SU-DHL-6 (cell line): Measurements from ENCODE around the gene NRP1.

Experiments
- H2AFZ ChIP-seq: fragments of 200-600 bp; sonication (generic); 2 replicates; pipeline ENCODE4 v1.6.1; 2014; ENCODE audit warnings: low read depth, mild to moderate bottlenecking, moderate library complexity, mixed read lengths, antibody characterized with exemption, low read length; ENCODE audit not compliant: severe bottlenecking
- H3F3A ChIP-seq: fragments of 200-600 bp; shearing (Covaris generic); 2 replicates; pipeline ENCODE4 v1.6.0; 2016; ENCODE audit warnings: antibody characterized with exemption, mild to moderate bottlenecking; ENCODE audit not compliant: insufficient read depth
- H3K27ac ChIP-seq: fragments of 200-600 bp; sonication (generic); 2 replicates; pipeline ENCODE4 v1.5.1; 2016; ENCODE audit warnings: low read depth, mild to moderate bottlenecking, low read length, moderate library complexity, mixed read lengths
- H3K27me3 ChIP-seq: fragments of 200-600 bp; sonication (generic), shearing (Covaris generic); 2 replicates; pipeline ENCODE4 v1.6.0; 2014; ENCODE audit warnings: mild to moderate bottlenecking, low read length
- H3K36me3 ChIP-seq: fragments of 200-600 bp; sonication (generic); 2 replicates; pipeline ENCODE4 v1.6.1; 2014; ENCODE audit warnings: mild to moderate bottlenecking, low read length, mixed read lengths
- H3K4me2 ChIP-seq: fragments of 300-600, 200-600 bp; shearing (Covaris generic), sonication (generic); 2 replicates; pipeline ENCODE4 v1.6.0; 2014; ENCODE audit warnings: low read length, low read depth, mild to moderate bottlenecking; ENCODE audit not compliant: poor library complexity, severe bottlenecking
- H3K4me3 ChIP-seq: fragments of 200-600 bp; sonication (generic); 2 replicates; pipeline ENCODE4 v1.5.1; 2014; ENCODE audit warnings: antibody characterized with exemption, low read length, mild to moderate bottlenecking, mixed read lengths; ENCODE audit not compliant: insufficient read depth, poor library complexity, severe bottlenecking
- H3K79me2 ChIP-seq: fragments of 200-600 bp; sonication (generic); 2 replicates; pipeline ENCODE4 v1.6.1; 2014; ENCODE audit warnings: mild to moderate bottlenecking, low read length, moderate library complexity; ENCODE audit not compliant: insufficient read depth
- H3K9ac ChIP-seq: fragments of 200-600 bp; sonication (generic); 2 replicates; pipeline ENCODE4 v1.7.0; 2014; ENCODE audit warnings: mild to moderate bottlenecking, low read length
- H3K9me2 ChIP-seq: fragments of 200-600 bp; sonication (generic); replicated peaks from 2 replicates; pipeline ENCODE4 v1.6.1; 2014; ENCODE audit warnings: low read length; ENCODE audit not compliant: insufficient read depth
- H3K9me3 ChIP-seq: fragments of 200-600 bp; sonication (generic); 2 replicates; pipeline ENCODE4 v1.6.1; 2014; ENCODE audit warnings: low read length, mixed read lengths; ENCODE audit not compliant: insufficient read depth
- H4K20me1 ChIP-seq: fragments of 200-600 bp; sonication (generic); 2 replicates; pipeline ENCODE4 v1.6.1; 2014; ENCODE audit warnings: low read depth, mild to moderate bottlenecking, antibody characterized with exemption, low read length, moderate library complexity, mixed read lengths
- EZH2phosphoT487 ChIP-seq: fragments of 200-600 bp; sonication (generic), shearing (Covaris generic); conservative IDR thresholded peaks from 2 replicates; pipeline ENCODE4 v1.6.1; 2018; ENCODE audit warnings: mild to moderate bottlenecking, antibody characterized with exemption, low read length, moderate library complexity, mixed read lengths
- TF ChIP-seq, protein P1 (sequence below): fragments of 200-600 bp; sonication (generic); IDR thresholded peaks from one replicate; pipeline ENCODE4 v1.5.1; 2017; ENCODE audit warnings: antibody characterized with exemption, mild to moderate bottlenecking, low read length, moderate library complexity; ENCODE audit not compliant: insufficient read depth, poor library complexity, severe bottlenecking

Gene NRP1

DNA sequence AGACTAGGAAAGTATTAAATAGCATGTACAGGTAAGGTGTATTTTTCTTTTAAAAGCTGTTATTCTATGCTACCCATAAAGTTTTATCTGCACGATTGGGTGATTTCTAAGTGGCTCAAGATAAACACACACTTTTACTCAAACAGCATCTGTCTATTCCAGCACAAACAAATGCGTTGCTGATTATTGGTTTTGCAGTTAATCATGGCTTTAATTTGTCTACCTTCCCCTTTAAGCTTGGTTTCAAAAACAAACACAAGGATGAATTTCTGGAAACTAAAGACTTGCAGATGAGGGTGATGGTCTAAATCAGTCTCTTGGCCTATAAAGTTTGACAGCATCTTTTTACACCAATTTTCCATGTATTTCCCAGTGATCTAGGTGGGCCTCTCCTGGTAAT lies 94.2 kb downstream of the NRP1 start:
- H2AFZ ChIP-seq = no peak overlapping the region
- H4K20me1 ChIP-seq = no peaks in the 10 kb centered on the region
- H3K9me2 ChIP-seq = no peaks in the 10 kb centered on the region
- H3K4me3 ChIP-seq = no peak overlapping the region
- no peak overlapping the region for H3K27ac ChIP-seq
- no peaks in the 10 kb centered on the region for H3K36me3 ChIP-seq
- TF ChIP-seq, protein P1, sequence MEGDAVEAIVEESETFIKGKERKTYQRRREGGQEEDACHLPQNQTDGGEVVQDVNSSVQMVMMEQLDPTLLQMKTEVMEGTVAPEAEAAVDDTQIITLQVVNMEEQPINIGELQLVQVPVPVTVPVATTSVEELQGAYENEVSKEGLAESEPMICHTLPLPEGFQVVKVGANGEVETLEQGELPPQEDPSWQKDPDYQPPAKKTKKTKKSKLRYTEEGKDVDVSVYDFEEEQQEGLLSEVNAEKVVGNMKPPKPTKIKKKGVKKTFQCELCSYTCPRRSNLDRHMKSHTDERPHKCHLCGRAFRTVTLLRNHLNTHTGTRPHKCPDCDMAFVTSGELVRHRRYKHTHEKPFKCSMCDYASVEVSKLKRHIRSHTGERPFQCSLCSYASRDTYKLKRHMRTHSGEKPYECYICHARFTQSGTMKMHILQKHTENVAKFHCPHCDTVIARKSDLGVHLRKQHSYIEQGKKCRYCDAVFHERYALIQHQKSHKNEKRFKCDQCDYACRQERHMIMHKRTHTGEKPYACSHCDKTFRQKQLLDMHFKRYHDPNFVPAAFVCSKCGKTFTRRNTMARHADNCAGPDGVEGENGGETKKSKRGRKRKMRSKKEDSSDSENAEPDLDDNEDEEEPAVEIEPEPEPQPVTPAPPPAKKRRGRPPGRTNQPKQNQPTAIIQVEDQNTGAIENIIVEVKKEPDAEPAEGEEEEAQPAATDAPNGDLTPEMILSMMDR = no peak
- no peak for TF ChIP-seq EZH2phosphoT487
- H3K9ac ChIP-seq = no peak overlapping the region
- H3K9me3 ChIP-seq = no peaks in the 10 kb centered on the region
- no peaks in the 10 kb centered on the region for H3K79me2 ChIP-seq
- no peaks in the 10 kb centered on the region for H3F3A ChIP-seq
- H3K27me3 ChIP-seq = no peaks in the 10 kb centered on the region
- no peak overlapping the region for H3K4me2 ChIP-seq

DNA sequence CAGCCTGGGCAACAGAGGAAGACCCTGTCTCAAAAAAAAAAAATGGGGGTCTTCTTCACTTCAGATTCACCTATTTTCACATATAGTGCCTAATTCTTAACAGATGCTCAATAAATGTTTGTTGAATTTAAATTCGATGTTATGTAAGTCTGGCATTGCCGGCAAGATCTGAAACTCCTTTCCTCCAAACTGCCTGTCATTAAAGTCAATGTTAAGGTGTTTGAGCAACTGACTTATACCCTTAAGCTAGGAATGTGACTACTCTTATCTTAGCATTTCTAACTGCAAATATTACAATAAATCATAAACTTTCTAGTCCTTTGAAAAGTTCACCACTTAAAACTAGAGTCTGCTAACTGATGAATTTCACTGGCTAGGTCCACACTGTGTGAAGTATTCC lies 95.2 kb downstream of the NRP1 start:
- Histone ChIP-seq H3K36me3 (no peaks in the 10 kb centered on the region), H2AFZ (no peak overlapping the region), H3K4me3 (no peak overlapping the region), H3F3A (no peaks in the 10 kb centered on the region), H3K27ac (no peak overlapping the region), H3K4me2 (no peak overlapping the region), H3K9ac (no peak overlapping the region), H3K27me3 (no peaks in the 10 kb centered on the region), H3K9me2 (no peaks in the 10 kb centered on the region), H3K79me2 (no peaks in the 10 kb centered on the region), H3K9me3 (no peaks in the 10 kb centered on the region; the same call in 1 of the 2 replicates), H4K20me1 (no peaks in the 10 kb centered on the region)
- TF ChIP-seq, protein P1 = no peak
- no peak for TF ChIP-seq EZH2phosphoT487

DNA sequence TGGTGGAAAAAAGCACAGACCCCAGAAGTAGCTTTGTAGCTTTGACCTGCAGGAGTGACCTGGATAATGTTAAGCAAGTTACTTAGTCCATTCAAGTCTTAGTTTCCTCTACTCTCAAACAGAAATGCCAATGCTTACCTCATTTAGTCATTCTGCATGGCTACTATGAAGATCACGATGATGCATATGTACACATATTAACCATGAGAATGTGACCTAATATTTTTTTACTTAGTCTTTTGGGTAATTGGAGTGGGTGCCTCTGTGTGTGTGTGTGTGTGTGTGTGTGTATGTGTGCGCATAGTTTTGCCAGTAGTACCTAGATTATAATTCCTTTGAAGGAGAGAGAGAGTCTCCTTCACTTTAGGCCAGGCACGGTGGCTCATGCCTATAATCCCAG lies 95.8 kb downstream of the NRP1 start:
- H3K79me2 ChIP-seq = no peaks in the 10 kb centered on the region
- H3K9me3 ChIP-seq = no peaks in the 10 kb centered on the region; the same call in 1 of the 2 replicates
- TF ChIP-seq, protein P1 = no peak
- TF ChIP-seq EZH2phosphoT487 = no peak
- no peak overlapping the region for H3K9ac ChIP-seq
- H3K27ac ChIP-seq = no peak overlapping the region
- no peaks in the 10 kb centered on the region for H4K20me1 ChIP-seq
- H3K9me2 ChIP-seq = no peaks in the 10 kb centered on the region
- H3K4me2 ChIP-seq = no peak overlapping the region
- no peaks in the 10 kb centered on the region for H3K36me3 ChIP-seq
- H3K4me3 ChIP-seq = no peak overlapping the region
- no peaks in the 10 kb centered on the region for H3K27me3 ChIP-seq
- no peaks in the 10 kb centered on the region for H3F3A ChIP-seq
- H2AFZ ChIP-seq = no peak overlapping the region
